Omental fat pad (tissue), 4 donors: ENCODE data around the gene TMEM247. TPM values are rescaled to one million over a fixed set of nuclear protein-coding genes. Genes with fewer than 3 reads are reported as not detected.

Source experiments
- ATAC-seq: fragments of 150-250 bp; one replicate; pipeline ENCODE4 v1.9.1; 2016; ENCODE audit warnings: mild to moderate bottlenecking, moderate library complexity; ENCODE audit not compliant: low FRiP score
- DNase-seq: peaks from one replicate; pipeline ENCODE4 v3.0.0-alpha.2; 2019; ENCODE audit warnings: low spot score
- CTCF ChIP-seq, 3 donors: fragments of 450-650 bp; IDR thresholded peaks; one replicate each; pipeline ENCODE4 v1.5.1; 2016 to 2017; ENCODE audit warnings: antibody characterized with exemption in 3 of 3, mild to moderate bottlenecking in 3 of 3, moderate library complexity in 2 of 3
- total RNA-seq, 4 donors: library from RNA; depleted of rRNA; stranded (reverse); fragments of >200 nt; gene quantifications; one replicate each; pipeline ENCODE4 v1.1.0, GENCODE V29; 2016

Gene TMEM247
- total RNA-seq, 4 donors from 2014 or later = not detected

DNA sequence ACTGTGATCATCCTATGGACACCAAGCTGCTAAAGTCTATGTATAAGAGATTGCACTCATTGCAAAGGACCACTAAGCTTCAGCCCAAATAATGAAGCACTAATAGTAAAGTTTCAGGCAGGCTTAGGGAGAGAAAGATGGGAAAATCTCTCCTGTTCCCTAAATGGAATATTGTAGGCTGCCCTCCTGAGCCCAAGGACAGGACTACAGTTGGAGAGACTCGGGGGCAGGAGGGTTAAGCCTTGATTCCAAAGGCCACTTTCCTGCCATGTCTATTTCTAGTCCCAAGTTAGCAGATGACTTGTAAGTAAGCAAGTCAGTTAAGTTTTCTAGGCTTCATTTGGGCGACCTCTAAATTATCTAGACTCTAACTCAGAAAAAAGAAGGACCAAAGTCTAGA is 9.0 kb downstream of the TMEM247 start:
- ATAC-seq (no peak), DNase-seq (no peak)
- TF ChIP-seq CTCF (IDR thresholded peaks at IDR 0.05) = no peak

GRCh38 chr2:46489423-46490174 is 10.2 kb downstream of the TMEM247 start:
- TF ChIP-seq CTCF (IDR thresholded peaks at IDR 0.05) = no peak
- DNase-seq (no peak), ATAC-seq (no peak)

DNA sequence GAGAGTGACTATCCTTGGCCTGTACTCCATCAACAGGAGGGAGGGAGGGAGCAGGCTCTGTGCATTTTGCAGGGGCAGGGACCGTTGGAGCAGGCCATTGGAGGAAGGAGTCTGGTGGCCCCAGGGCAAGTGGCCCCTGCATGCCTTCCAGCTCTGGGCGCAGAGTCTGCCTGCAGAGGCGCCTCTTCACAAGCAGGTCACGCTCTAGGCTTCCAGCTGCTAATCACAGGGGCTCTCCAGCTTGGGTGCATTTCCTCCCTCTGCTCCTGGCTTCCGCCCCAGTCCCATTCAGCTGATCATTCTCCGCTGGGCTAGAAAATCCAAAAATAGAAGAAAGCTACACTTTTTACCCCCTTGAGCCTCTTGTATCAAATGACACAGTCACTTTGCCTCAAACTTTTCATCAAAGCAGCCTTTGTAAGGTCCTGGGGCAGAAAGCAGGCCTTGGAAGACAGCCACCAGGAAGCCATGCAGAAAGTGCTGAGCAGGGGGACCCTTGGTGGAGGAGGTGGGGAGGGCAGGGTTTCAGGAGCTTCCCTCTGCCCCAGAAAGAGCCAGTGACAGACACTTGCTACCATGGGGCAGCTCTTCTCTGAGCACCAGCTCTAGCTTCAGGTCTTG is 11.3 kb downstream of the TMEM247 start:
- TF ChIP-seq CTCF (IDR thresholded peaks at IDR 0.05) = no peak
- no peak for DNase-seq
- no peak for ATAC-seq

DNA sequence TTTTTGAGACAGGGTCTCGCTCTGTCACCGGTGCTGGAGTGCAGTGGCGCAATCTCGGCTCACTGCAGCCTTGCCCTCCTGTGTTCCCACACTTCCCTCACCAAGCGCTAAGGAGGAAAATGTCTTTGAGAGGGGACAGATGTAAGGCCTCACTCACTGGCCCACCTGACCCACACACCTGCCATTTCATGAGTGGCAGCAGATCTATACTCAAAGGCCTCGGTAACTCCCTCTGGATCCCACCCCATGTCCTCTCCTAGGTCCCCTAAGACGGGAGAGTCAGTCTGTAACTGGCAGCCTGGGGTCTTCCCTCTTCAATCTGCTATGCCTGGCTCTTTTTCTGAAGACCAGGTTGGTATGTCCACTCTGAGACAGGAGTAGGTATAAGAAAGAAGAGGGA is 12.9 kb downstream of the TMEM247 start:
- no peak for TF ChIP-seq CTCF (IDR thresholded peaks at IDR 0.05)
- no peak for ATAC-seq

DNA sequence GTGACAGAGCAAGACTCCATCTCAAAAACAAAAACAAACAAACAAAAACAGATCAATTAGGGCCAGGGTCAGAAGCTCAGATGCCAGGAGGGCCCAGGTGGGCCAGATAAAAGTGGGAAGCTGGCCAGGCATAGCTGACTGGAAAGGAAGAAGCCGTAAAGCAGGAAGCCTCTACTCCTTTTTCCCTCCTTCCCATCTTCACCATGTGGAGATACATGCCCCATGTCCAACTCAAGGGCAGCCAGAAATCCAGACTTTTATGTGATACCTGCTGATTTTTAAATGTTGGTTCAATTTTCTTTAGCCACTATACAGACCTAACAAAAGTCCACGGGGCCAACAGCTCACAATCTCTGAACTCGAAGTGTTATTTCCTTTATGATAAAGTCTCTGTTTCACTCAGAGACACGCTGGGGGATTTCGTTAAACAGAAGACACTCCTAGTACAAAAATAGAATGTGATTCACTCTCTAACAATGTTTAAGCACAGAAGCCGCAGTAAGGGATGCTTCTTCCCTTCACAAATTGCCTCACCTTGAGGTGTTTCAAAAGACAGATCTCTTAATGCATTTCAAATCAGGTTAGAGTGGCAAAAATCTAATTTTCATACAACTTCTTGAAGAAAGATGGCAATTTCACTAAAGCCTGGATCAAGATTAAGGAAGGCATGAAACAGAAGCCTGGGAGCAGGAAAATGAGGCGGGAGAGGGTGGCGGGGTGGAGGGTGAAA is 14.0 kb downstream of the TMEM247 start:
- ATAC-seq (peak; percentile 85), DNase-seq (no peak)
- TF ChIP-seq CTCF (IDR thresholded peaks at IDR 0.05) = no peak

More for the DNA sequence above, 12.9 kb downstream of the TMEM247 start:
- no peak for DNase-seq

DNA sequence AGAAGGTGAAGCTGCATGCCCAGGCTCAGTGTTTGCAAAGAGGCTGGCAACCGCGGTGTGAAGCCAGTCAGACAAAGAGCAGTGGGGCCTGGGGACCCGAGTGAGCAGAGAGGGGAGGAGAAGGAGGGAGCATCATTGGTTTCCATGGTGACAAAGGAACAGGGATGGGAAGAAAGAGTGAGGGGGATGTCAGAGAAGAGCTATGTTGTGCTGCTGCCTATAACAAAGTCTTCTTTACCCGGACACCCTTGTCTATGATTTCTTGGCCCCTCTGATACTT is 14.5 kb downstream of the TMEM247 start:
- DNase-seq (no peak), ATAC-seq (no peak)
- no peak for TF ChIP-seq CTCF (IDR thresholded peaks at IDR 0.05)
